ACC112 (cell line): ENCODE results near the gene SUGCT.
A peak's percentile ranks its signal among the peaks of the same experiment; 100 is the strongest.

Experiments
- H2AFZ ChIP-seq: fragments of 200-600 bp; sonication (generic); one replicate; pipeline ENCODE4 v1.6.0; 2017; ENCODE audit warnings: antibody characterized with exemption, low read length; ENCODE audit not compliant: unreplicated experiment
- H3K27ac ChIP-seq: fragments of 200-600 bp; sonication (generic); 2 replicates; pipeline ENCODE4 v1.5.1; 2014; ENCODE audit warnings: low read depth, mild to moderate bottlenecking, antibody characterized with exemption, low read length, moderate library complexity
- H3K27me3 ChIP-seq: fragments of 200-600 bp; sonication (generic); 2 replicates; pipeline ENCODE4 v1.6.1; 2014; ENCODE audit warnings: mild to moderate bottlenecking, antibody characterized with exemption, low read length, moderate library complexity, mixed read lengths; ENCODE audit not compliant: insufficient read depth
- H3K36me3 ChIP-seq: fragments of 200-600 bp; sonication (generic); 2 replicates; pipeline ENCODE4 v1.6.1; 2016; ENCODE audit warnings: mild to moderate bottlenecking, antibody characterized with exemption, low read length, moderate library complexity, mixed read lengths; ENCODE audit not compliant: insufficient read depth
- H3K4me1 ChIP-seq: fragments of 200-600 bp; sonication (generic); one replicate; pipeline ENCODE4 v1.6.1; 2016; ENCODE audit warnings: low read length, mixed read lengths; ENCODE audit not compliant: insufficient read depth, unreplicated experiment, control insufficient read depth
- H3K4me3 ChIP-seq: fragments of 200-600 bp; sonication (generic); 2 replicates; pipeline ENCODE4 v1.5.1; 2014; ENCODE audit warnings: mild to moderate bottlenecking, low read depth, low read length
- H3K79me2 ChIP-seq: fragments of 200-600 bp; sonication (generic); one replicate; pipeline ENCODE4 v1.6.0; 2016; ENCODE audit warnings: low read length; ENCODE audit not compliant: control insufficient read depth, unreplicated experiment, insufficient read depth

SUGCT gene

GRCh38 chr7:40786909-40787308 lies 652.1 kb downstream of the SUGCT start:
- H3K79me2 ChIP-seq = no peaks in the 10 kb centered on the region
- no peaks in the 10 kb centered on the region for H3K27me3 ChIP-seq
- no peaks in the 10 kb centered on the region for H3K36me3 ChIP-seq
- H2AFZ ChIP-seq = no peak overlapping the region
- H3K27ac ChIP-seq = no peak overlapping the region
- H3K4me1 ChIP-seq = no peaks in the 10 kb centered on the region
- H3K4me3 ChIP-seq = no peak overlapping the region

- Histone ChIP-seq H3K4me3 (no peak overlapping the region), H3K36me3 (no peaks in the 10 kb centered on the region), H3K4me1 (peaks cover 5% of the 10 kb centered on the region), H3K79me2 (no peaks in the 10 kb centered on the region), H2AFZ (no peak overlapping the region), H3K27me3 (no peaks in the 10 kb centered on the region), H3K27ac (no peak overlapping the region)
These were observed 658.3 kb downstream of the SUGCT start for GRCh38 chr7:40793132-40793531.

- H3K4me1 ChIP-seq = peaks cover 5% of the 10 kb centered on the region
- no peak overlapping the region for H3K27ac ChIP-seq
- no peak overlapping the region for H3K4me3 ChIP-seq
- H3K27me3 ChIP-seq = no peaks in the 10 kb centered on the region
- H3K79me2 ChIP-seq = no peaks in the 10 kb centered on the region
- no peak overlapping the region for H2AFZ ChIP-seq
- no peaks in the 10 kb centered on the region for H3K36me3 ChIP-seq
These were observed 660.8 kb downstream of the SUGCT start for GRCh38 chr7:40795607-40796006.

GRCh38 chr7:40796723-40797122 lies 661.9 kb downstream of the SUGCT start:
- Histone ChIP-seq H3K27ac (no peak overlapping the region), H3K4me3 (no peak overlapping the region), H3K79me2 (no peaks in the 10 kb centered on the region), H3K36me3 (no peaks in the 10 kb centered on the region), H2AFZ (no peak overlapping the region), H3K4me1 (peaks cover 5% of the 10 kb centered on the region), H3K27me3 (no peaks in the 10 kb centered on the region)

- Histone ChIP-seq H2AFZ (no peak overlapping the region), H3K36me3 (no peaks in the 10 kb centered on the region), H3K4me1 (no peaks in the 10 kb centered on the region), H3K79me2 (no peaks in the 10 kb centered on the region), H3K27me3 (no peaks in the 10 kb centered on the region), H3K27ac (no peak overlapping the region), H3K4me3 (no peak overlapping the region)
These were observed 663.8 kb downstream of the SUGCT start for GRCh38 chr7:40798613-40799012.

- Histone ChIP-seq H3K79me2 (no peaks in the 10 kb centered on the region), H2AFZ (no peak overlapping the region), H3K4me1 (no peaks in the 10 kb centered on the region), H3K27me3 (no peaks in the 10 kb centered on the region), H3K36me3 (no peaks in the 10 kb centered on the region), H3K4me3 (no peak overlapping the region), H3K27ac (no peak overlapping the region)
These were observed 664.9 kb downstream of the SUGCT start for GRCh38 chr7:40799493-40800403.

- H3K79me2 ChIP-seq = no peaks in the 10 kb centered on the region
- H3K4me1 ChIP-seq = peaks cover 10% of the 10 kb centered on the region
- no peak overlapping the region for H3K27ac ChIP-seq
- no peaks in the 10 kb centered on the region for H3K36me3 ChIP-seq
- H3K4me3 ChIP-seq = no peak overlapping the region
- H3K27me3 ChIP-seq = no peaks in the 10 kb centered on the region
- no peak overlapping the region for H2AFZ ChIP-seq
These were observed 666.0 kb downstream of the SUGCT start for GRCh38 chr7:40800771-40801170.

- H3K4me3 ChIP-seq = no peak overlapping the region
These were observed 667.7 kb downstream of the SUGCT start for GRCh38 chr7:40802497-40802896.

GRCh38 chr7:40804477-40805215 lies 669.8 kb downstream of the SUGCT start:
- Histone ChIP-seq H3K4me3 (no peak overlapping the region), H3K27me3 (no peaks in the 10 kb centered on the region), H2AFZ (no peak overlapping the region), H3K36me3 (no peaks in the 10 kb centered on the region), H3K79me2 (no peaks in the 10 kb centered on the region), H3K4me1 (peaks cover 38% of the 10 kb centered on the region), H3K27ac (0 out of 2 replicates have a peak overlapping the region, but pooled peaks have one; percentile 3)

More at GRCh38 chr7:40802497-40802896, 667.7 kb downstream of the SUGCT start:
- peaks cover 17% of the 10 kb centered on the region for H3K4me1 ChIP-seq
- no peaks in the 10 kb centered on the region for H3K27me3 ChIP-seq
- no peaks in the 10 kb centered on the region for H3K36me3 ChIP-seq
- H2AFZ ChIP-seq = no peak overlapping the region
- H3K27ac ChIP-seq = no peak overlapping the region
- H3K79me2 ChIP-seq = no peaks in the 10 kb centered on the region

GRCh38 chr7:40805361-40805760 lies 670.6 kb downstream of the SUGCT start:
- Histone ChIP-seq H3K36me3 (no peaks in the 10 kb centered on the region), H3K4me3 (no peak overlapping the region), H3K4me1 (peaks cover 40% of the 10 kb centered on the region), H2AFZ (no peak overlapping the region), H3K27ac (0 out of 2 replicates have a peak overlapping the region, but pooled peaks have one; percentile 8), H3K79me2 (no peaks in the 10 kb centered on the region), H3K27me3 (no peaks in the 10 kb centered on the region)
